ENCODE data around the gene CEP70. TPM values are rescaled to one million over a fixed set of nuclear protein-coding genes. Genes with fewer than 3 reads are reported as not detected.
"Not testable (repeated sequence)": the region's sequence is repeated elsewhere in the genome, so short reads cannot be mapped to it uniquely, and the experiment has no call there.

CEP70 gene
- total RNA-seq, 1 experiment from 2014 or later, result 22.3 TPM

DNA sequence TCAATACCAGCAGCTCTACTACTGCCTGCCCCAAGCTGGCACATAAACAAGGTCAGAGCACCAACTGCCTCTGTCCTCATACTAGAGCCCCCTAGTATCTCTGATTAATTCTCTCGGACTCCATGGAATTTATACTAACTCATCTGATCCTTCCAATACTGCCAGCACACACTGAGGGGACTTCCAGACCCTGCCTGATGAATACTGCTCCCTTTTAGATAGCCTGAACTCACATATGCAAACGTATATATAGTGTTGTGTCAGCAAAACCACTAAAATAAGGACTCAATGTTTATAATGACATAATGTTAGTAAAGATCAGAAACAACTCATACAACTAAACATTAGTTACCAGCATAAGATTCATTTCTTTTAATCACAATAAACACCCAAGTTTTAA, 25.0 kb downstream of the CEP70 start:
- Histone ChIP-seq H3K4me3 (no peak overlapping the region), H3K36me3 (peaks cover 3% of the 10 kb centered on the region; the same call in 1 of the 2 replicates), H3K27me3 (replicated peaks) (no peaks in the 10 kb centered on the region), H3K4me1 (replicated peaks) (no peaks in the 10 kb centered on the region), H3K9me3 (replicated peaks) (no peaks in the 10 kb centered on the region), H3K27ac (no peak overlapping the region)
- DNase-seq (ENCODE audit: low read depth in 1 of 2, low spot score in 2 of 2), result no peak

DNA sequence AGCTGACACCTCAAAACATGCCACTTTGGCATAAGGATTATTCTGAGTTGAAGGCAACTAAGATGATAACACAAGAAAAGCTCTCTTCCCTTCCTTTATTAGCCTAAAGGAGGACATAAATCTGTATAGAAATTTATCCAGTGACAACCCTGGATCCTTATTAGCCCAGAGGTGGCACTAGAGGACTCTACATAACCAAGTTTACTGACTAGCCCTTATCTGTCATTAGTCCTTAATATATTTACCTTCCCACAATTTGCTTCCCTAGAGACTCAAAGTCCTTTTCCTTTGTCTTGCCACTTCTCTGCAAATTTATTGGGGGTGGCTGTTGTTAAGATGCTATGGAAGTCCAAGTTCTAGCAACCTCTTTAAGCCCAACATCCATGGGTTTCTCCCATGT, 26.7 kb downstream of the CEP70 start:
- Histone ChIP-seq H3K4me1 (replicated peaks) (no peaks in the 10 kb centered on the region), H3K9me3 (replicated peaks) (no peaks in the 10 kb centered on the region), H3K27ac (no peak overlapping the region), H3K36me3 (no peaks in the 10 kb centered on the region), H3K27me3 (replicated peaks) (no peaks in the 10 kb centered on the region), H3K4me3 (no peak overlapping the region)
- DNase-seq (ENCODE audit: low read depth in 1 of 2, low spot score in 2 of 2), result no peak

DNA sequence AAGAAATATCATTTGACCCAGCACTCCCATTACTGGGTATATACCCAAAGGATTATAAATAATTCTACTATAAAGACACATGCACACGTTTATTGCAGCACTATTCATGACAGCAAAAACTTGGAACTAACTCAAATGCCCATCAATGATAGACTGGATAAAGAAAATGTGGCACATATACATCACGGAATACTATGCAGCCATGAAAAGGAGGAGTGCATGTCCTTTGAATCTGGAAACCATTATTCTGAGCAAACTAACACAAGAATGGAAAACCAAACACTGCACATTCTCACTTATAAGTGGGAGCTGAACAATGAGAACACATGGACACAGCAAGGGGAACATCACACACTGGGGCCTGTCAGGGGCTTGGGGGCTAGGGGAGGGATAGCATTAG, 27.8 kb downstream of the CEP70 start:
- H3K27ac ChIP-seq; H3K27me3 ChIP-seq (replicated peaks); H3K4me3 ChIP-seq; H3K4me1 ChIP-seq (replicated peaks); H3K36me3 ChIP-seq; DNase-seq (ENCODE audit: low read depth in 1 of 2, low spot score in 2 of 2); H3K9me3 ChIP-seq (replicated peaks): not testable (repeated sequence)

DNA sequence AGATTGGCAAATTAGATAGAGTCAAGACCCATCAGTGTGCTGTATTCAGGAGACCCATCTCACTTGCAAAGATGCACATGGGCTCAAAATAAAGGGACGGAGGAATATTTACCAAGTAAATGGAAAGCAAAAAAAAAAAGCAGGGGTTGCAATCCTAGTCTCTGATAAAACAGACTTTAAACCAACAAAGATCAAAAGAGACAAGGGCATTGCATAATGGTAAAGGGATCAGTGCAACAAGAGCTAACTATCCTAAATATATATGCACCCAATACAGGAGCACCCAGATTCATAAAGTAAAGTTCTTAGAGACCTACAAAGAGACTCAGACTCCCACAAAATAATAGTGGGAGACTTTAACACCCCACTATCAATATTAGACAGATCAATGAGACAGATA, 31.2 kb downstream of the CEP70 start:
- not testable (repeated sequence) for H3K27ac ChIP-seq; H3K27me3 ChIP-seq (replicated peaks); H3K4me1 ChIP-seq (replicated peaks); H3K9me3 ChIP-seq (replicated peaks); H3K36me3 ChIP-seq; H3K4me3 ChIP-seq; DNase-seq (ENCODE audit: low read depth in 1 of 2, low spot score in 2 of 2)

DNA sequence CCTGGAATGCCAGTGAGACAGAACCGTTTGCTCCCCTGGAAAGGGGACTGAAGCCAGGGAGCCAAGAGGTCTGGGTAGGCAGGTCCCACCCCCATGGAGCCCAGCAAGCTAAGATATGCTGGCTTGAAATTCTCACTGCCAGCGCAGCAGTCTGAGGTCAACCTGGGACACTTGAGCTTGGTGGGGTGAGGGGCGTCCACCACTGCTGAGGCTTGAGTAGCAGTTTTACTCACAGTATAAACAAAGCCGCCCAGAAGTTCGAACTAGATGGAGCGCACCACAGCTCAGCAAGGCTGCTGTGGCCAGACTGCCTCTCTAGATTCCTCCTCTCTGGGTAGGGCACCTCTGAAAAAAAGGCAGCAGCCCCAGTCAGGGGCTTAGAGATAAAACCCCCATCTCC, 33.6 kb downstream of the CEP70 start:
- Histone ChIP-seq H3K4me3 (no peak overlapping the region), H3K36me3 (peaks cover 10% of the 10 kb centered on the region), H3K27me3 (replicated peaks) (no peaks in the 10 kb centered on the region), H3K4me1 (replicated peaks) (no peaks in the 10 kb centered on the region), H3K9me3 (replicated peaks) (no peaks in the 10 kb centered on the region; the same call in 1 of the 2 replicates), H3K27ac (no peak overlapping the region)
- no peak for DNase-seq (ENCODE audit: low read depth in 1 of 2, low spot score in 2 of 2)

DNA sequence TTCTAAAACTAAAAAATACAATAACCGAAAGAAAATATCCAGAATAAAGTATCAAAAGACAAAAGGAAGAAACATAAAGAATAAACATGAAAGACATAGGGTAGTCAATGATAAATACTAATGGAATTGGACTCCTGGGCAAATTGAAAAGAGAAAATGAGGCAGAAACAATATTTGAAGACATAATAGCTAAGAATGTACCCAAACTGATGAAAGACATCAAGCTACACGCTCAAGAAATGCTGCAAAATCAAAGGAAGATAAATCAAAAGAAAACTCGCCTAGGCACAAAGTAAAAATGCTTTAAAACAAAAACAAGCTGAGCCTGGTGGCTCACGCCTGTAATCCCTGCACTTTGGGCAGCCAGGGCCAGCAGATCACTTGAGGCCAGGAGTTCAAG, 34.9 kb downstream of the CEP70 start:
- no peak overlapping the region for H3K27ac ChIP-seq
- H3K9me3 ChIP-seq (replicated peaks), result no peaks in the 10 kb centered on the region; the same call in 1 of the 2 replicates
- DNase-seq (ENCODE audit: low read depth in 1 of 2, low spot score in 2 of 2), result no peak
- H3K36me3 ChIP-seq, result peaks cover 10% of the 10 kb centered on the region
- no peaks in the 10 kb centered on the region for H3K4me1 ChIP-seq (replicated peaks)
- no peaks in the 10 kb centered on the region for H3K27me3 ChIP-seq (replicated peaks)
- no peak overlapping the region for H3K4me3 ChIP-seq

DNA sequence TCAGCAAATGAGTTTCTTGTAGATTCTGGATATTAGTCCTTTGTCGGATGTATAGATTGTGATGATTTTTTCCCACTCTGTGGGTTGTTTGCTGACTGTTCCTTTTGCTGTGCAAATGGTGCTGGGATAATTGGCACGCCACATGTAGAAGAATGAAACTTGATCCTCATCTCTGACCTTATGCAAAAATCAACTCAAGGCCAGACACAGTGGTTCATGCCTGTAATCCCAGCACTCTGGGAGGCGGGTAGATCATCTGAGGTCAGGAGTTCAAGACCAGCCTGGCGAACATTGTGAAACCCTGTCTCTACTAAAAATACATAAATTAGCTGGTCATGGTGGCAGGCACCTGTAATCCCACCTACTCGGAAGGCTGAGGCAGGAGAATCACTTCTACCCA, 39.3 kb downstream of the CEP70 start:
- not testable (repeated sequence) for H3K9me3 ChIP-seq (replicated peaks); DNase-seq (ENCODE audit: low read depth in 1 of 2, low spot score in 2 of 2); H3K27me3 ChIP-seq (replicated peaks); H3K27ac ChIP-seq; H3K4me3 ChIP-seq; H3K4me1 ChIP-seq (replicated peaks)
- H3K36me3 ChIP-seq, result peaks cover 14% of the 10 kb centered on the region

DNA sequence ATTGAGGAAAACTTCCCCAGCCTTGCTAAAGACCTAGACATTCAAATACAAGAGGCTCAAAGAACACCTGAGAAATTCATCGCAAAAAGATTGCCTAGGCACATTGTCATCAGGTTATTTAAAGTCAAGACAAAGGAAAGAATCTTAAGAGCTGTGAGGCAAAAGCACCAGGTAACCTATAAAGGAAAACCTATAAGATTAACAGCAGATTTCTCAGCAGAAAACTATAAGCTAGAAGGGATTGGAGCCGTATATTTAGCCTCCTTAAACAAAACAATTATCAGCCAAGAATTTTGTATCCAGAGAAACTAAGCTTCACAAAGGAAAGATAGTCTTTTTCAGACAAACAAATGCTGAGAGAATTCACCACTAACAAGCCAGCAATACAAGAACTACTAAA, 43.1 kb downstream of the CEP70 start:
- H3K36me3 ChIP-seq, result peaks cover 23% of the 10 kb centered on the region
- DNase-seq (ENCODE audit: low read depth in 1 of 2, low spot score in 2 of 2); H3K27ac ChIP-seq; H3K27me3 ChIP-seq (replicated peaks); H3K4me1 ChIP-seq (replicated peaks); H3K4me3 ChIP-seq; H3K9me3 ChIP-seq (replicated peaks): not testable (repeated sequence)

DNA sequence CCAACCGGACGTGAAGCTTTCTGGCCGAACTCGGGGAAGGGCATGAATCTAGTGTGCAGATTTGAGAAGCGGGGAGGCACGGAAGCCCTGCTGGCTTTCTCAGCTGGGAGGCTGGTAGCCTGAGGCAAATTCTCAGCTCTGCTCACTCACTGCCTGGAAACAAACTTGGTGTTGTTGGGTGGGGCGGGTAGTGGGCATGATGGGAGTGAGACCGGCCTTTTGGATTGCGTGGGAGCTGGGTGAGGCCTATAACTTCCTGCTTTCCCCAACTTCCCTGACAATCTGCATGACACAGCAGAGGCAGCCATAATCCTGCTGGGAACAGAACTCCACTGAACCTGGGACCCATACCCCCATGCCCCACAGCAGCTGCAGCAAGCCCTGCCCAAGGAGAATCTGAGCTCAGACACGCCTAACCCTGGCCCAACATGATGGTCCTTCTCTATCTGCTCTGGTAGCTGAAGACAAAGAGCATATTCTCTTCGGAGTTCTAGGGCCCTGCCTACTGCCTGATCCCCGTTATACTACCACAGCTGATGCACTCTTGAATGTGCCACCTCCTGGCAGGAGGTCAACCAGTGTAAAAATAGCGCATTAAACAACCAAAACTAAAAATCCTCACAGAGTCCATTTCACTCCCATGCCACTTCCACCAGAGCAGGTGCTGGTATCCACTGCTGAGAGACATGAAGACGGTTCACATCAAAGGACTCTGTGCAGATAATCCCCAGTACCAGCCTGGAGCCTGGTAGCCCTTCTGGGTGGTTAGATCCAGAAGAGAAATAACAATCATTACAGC, 44.7 kb downstream of the CEP70 start:
- no peak overlapping the region for H3K27ac ChIP-seq
- no peak for DNase-seq (ENCODE audit: low read depth in 1 of 2, low spot score in 2 of 2)
- H3K36me3 ChIP-seq, result peaks cover 21% of the 10 kb centered on the region
- no peak overlapping the region for H3K4me3 ChIP-seq
- no peaks in the 10 kb centered on the region for H3K4me1 ChIP-seq (replicated peaks)
- peaks cover 9% of the 10 kb centered on the region for H3K9me3 ChIP-seq (replicated peaks)
- H3K27me3 ChIP-seq (replicated peaks), result no peaks in the 10 kb centered on the region

DNA sequence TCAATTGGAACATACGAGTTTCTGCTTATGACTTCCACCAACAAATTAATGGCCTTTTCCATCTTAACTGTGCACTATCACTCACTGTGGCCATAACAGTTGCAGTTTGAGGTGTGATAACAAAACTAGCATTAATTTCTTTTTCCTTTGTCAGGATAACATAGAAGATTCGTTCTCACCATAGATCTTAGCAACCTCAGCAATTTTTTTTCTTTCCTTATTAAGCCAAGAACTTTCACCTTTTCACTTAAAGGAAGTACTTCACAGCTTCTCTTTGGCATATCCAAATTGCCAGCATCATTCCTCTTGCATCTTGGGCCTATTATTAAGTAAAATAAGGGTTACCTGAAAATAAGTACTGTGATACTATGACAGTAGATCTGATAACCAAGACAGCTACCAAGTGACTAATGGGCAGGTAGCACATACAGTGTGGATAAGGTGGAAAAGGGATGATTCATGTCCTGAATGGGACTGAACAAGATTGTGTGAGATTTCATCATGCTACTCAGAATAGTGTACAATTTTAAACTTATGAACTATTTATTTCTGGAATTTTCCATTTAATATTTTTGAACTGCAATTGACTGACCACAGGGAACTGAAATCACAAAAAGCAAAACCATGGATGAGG, 46.6 kb downstream of the CEP70 start:
- Histone ChIP-seq H3K27me3 (replicated peaks) (no peaks in the 10 kb centered on the region), H3K27ac (no peak overlapping the region), H3K36me3 (peaks cover 25% of the 10 kb centered on the region), H3K4me3 (no peak overlapping the region), H3K9me3 (replicated peaks) (peaks cover 9% of the 10 kb centered on the region), H3K4me1 (replicated peaks) (no peaks in the 10 kb centered on the region)
- DNase-seq (ENCODE audit: low read depth in 1 of 2, low spot score in 2 of 2), result no peak

DNA sequence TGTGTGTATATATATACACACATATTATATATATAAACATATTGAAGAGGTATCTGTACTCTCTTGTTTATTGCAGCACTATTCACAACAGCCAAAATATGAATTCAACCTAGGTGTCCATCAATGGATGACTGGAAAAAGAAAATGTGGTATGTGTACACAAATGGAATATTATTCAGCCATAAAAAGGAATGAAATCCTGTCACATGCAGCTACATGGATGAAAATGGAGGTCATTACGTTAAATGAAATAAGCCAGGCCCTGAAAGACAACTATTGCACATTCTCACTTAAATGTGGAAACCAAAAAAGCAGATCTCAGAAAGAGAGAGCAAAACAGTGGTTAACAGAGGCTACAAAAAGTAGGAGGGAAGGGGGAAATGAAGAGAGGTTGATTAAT, 49.5 kb downstream of the CEP70 start:
- H3K4me1 ChIP-seq (replicated peaks), result no peaks in the 10 kb centered on the region

DNA sequence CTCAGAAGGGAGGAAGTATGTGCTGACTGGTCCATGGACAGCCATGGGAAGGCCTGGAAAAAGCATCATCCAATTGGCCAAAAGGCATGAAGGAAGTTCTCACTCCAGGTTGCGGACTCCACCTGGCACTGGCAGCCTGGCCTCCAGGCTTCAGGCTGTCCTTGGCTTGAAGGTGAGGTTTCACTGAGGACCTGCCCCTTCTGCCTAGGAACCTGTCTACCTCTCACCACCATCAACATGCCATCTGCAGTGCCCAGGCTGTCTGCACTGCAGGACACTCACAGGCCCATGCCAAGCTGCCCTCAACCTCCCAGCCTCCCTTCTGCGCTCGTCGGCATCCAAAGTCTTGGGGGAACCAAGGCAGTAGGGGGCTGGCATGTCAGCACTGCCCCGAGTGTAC, 51.1 kb downstream of the CEP70 start:
- Histone ChIP-seq H3K9me3 (replicated peaks) (peaks cover 16% of the 10 kb centered on the region), H3K4me1 (replicated peaks) (no peaks in the 10 kb centered on the region), H3K27me3 (replicated peaks) (no peaks in the 10 kb centered on the region)

More for the DNA sequence above, 49.5 kb downstream of the CEP70 start:
- H3K9me3 ChIP-seq (replicated peaks), result peaks cover 16% of the 10 kb centered on the region
- no peak overlapping the region for H3K27ac ChIP-seq
- H3K36me3 ChIP-seq, result peaks cover 32% of the 10 kb centered on the region
- H3K4me3 ChIP-seq, result no peak overlapping the region
- H3K27me3 ChIP-seq (replicated peaks), result no peaks in the 10 kb centered on the region
- no peak for DNase-seq (ENCODE audit: low read depth in 1 of 2, low spot score in 2 of 2)

DNA sequence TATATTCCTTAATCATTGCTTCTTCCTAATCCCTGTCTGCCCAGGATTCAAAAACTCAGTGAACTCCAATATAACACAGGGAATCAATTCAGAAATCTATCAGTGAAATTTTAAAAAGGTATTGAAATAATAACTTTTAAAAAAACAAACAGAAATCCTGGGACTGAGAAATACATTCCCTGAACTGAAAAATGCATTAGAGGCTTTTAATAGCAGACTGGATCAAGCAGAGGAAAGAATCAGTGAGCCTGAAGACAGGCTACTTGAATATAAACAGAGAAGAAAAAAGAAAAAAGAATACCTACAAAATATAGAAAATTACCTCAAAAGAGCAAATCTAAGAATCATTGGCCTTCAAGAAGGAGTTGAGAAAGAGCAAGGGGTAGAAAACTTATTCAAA, 54.7 kb downstream of the CEP70 start:
- DNase-seq (ENCODE audit: low read depth in 1 of 2, low spot score in 2 of 2), result no peak
- no peak overlapping the region for H3K27ac ChIP-seq
- no peaks in the 10 kb centered on the region for H3K27me3 ChIP-seq (replicated peaks)
- H3K36me3 ChIP-seq, result peaks cover 19% of the 10 kb centered on the region
- H3K4me3 ChIP-seq, result no peak overlapping the region
- no peaks in the 10 kb centered on the region for H3K4me1 ChIP-seq (replicated peaks)
- H3K9me3 ChIP-seq (replicated peaks), result peaks cover 6% of the 10 kb centered on the region; the same call in 1 of the 2 replicates

More for the DNA sequence above, 51.1 kb downstream of the CEP70 start:
- Histone ChIP-seq H3K4me3 (no peak overlapping the region), H3K27ac (no peak overlapping the region), H3K36me3 (peaks cover 34% of the 10 kb centered on the region)
- no peak for DNase-seq (ENCODE audit: low read depth in 1 of 2, low spot score in 2 of 2)

DNA sequence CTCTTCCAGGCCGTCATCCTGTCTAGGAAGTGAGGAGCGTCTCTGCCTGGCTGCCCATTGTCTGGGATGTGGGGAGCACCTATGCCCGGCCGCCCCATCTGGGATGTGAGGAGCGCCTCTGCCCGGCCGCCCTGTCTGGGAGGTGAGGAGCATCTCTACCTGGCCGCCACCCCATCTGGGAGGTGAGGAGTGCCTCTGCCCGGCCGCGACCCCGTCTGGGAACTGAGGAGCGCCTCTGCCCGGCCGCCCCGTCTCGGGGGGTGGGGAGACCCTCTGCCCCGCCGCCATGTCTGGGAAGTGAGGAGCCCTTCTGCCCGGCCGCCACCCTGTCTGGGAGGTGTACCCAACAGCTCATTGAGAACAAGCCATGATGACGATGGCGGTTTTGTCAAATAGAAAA, 72.6 kb downstream of the CEP70 start:
- H3K36me3 ChIP-seq; H3K27ac ChIP-seq; DNase-seq (ENCODE audit: low read depth in 1 of 2, low spot score in 2 of 2); H3K4me3 ChIP-seq; H3K27me3 ChIP-seq (replicated peaks); H3K9me3 ChIP-seq (replicated peaks): not testable (repeated sequence)
- H3K4me1 ChIP-seq (replicated peaks), result peaks cover 12% of the 10 kb centered on the region

Measured in SJSA1 (cell line).